Fibroblast of skin of right biceps (primary cell): Measurements from ENCODE around the gene KCNQ5.
A peak's percentile ranks its signal among the peaks of the same experiment; 100 is the strongest.

Experiments used
- DNase-seq: peaks from one replicate; pipeline ENCODE4 v3.0.0-alpha.2; 2013

KCNQ5 gene

GRCh38 chr6:73209117-73209516, 587.3 kb downstream of the KCNQ5 start:
- no peak for DNase-seq

GRCh38 chr6:73216859-73217258, 595.0 kb downstream of the KCNQ5 start:
- DNase-seq: no peak

DNA sequence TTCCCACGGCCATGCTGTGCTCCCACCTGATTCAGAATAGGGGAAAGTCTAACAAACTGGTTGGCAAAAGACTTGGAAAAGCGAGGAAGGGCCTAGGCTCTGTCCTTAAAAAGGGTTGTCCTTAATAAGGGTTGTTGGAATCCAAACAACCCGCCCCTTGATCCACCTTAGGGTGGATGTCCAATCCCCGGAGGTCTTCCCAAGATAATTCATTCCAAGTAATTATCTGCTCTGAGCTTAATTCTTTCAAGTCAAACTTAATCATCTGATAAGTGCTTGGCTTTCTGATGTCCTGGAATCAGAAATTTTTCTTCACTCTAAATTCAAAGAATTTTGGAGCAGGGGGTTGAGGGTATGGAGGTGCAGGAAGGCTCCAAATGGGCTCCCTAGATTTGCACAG, 603.5 kb downstream of the KCNQ5 start, which contains the start of gene KHDC1L:
TSS of gene KHDC1L (minus strand) at position 101 of the 400 bp plus-strand sequence. CDS start at position 13, 88 bp downstream.
- DNase-seq: no peak

- no peak for DNase-seq
These were observed 605.9 kb downstream of the KCNQ5 start for GRCh38 chr6:73227606-73228255.

- peak; percentile 20 for DNase-seq
These were observed 610.1 kb downstream of the KCNQ5 start for GRCh38 chr6:73231986-73232391.

DNA sequence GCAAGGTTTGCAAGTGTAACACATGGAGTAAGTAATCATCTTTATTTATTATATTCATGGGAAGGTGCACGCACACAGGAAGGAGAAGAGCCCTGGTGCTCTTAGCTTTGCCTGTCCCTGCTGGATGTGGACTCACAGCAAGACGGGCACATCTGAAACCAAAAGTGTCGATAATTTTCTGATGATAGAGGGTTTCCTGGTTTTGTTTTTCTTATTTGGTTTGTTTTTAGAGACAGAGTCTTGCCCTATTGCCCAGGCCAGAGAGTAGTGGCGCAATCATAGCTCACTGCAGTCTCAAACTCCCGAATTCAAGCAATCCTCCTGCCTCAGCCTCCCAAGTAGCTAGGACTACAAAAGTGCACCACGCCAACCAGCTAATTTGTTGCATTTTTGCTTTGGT, 611.2 kb downstream of the KCNQ5 start:
- no peak for DNase-seq

DNA sequence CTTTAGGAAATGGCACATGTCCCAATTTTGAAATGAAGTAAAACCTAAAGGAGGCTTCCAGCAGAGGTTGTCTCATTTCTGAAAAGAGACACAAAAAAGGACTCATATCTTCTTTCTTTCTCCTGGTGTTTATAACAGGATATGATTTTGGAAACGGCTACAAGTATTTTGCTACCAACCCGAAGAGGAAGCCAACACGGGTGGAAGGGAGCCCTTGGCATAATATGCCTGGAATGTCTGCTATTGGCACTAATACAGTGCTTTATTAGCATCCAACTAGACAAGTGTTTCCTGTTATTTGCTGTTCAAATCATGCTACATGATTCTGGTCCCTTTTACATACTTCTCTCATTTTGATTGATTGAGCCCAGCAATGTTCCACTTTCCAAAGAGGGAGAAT, 612.1 kb downstream of the KCNQ5 start:
- peak; percentile 5 for DNase-seq

- DNase-seq: peak; percentile 85
These were observed 612.9 kb downstream of the KCNQ5 start for GRCh38 chr6:73234733-73235132.

GRCh38 chr6:73236144-73236750, 614.4 kb downstream of the KCNQ5 start:
- DNase-seq: peak; percentile 96

DNA sequence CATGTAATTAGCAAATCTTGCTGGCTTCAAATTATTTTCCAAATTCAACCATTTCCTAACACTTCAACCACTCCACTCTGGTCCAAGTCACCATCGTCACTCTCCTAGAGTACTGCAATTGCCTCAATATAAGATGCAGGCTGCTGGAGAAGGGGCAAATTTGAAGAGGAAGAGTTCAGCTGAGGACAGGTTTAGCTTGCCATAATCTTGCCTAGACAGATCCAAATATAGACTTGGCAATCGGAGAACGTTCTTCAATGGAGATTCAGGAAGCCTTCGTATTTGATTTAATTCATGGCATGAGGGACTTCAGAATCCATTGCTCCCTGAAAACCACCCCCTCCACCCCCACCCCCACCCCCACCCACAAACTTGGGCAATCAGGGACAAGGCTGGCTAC, 618.9 kb downstream of the KCNQ5 start:
- no peak for DNase-seq

DNA sequence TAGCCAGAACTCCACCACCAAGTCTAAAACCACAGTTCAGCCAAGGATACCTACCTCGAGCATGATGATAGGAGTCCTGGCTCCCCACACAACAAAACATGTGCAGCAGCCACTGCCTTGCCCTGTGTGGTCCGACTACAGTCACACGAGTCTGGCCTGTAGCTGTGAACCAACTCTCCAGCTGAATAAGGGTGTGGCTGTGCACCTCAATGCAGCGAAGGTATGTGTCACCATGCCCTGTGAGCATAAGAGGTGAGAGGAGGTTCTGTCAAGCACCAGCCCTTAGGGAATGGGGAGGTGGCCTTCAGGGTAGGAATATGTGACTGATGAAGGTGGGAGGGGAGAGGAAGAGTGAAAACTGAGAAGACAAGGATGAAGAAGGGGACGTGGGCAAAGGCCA, 620.1 kb downstream of the KCNQ5 start:
- DNase-seq: no peak
